Esophagus squamous epithelium (tissue), 5 donors: ENCODE measurements around the gene TANGO6. TPM values are rescaled to one million over a fixed set of nuclear protein-coding genes. Genes with fewer than 3 reads are reported as not detected.

Experiments used
- DNase-seq: peaks from one replicate; lab custom pipeline; 2025; lab: John Stamatoyannopoulos, UW
- H3K27ac ChIP-seq, 4 donors: fragments of 200-600 bp; sonication (generic); one replicate each; pipeline ENCODE4 v1.5.1; 2016 to 2019; ENCODE audit warnings: mild to moderate bottlenecking in 1 of 4
- H3K27me3 ChIP-seq, 4 donors: fragments of 200-600 bp; sonication (generic); 1 replicate in 3 of 4; 2 replicates in 1 of 4; pipeline versions ENCODE4 v1.5.1 to v1.6.0; 2017 to 2021; ENCODE audit warnings: antibody characterized with exemption in 1 of 4
- H3K36me3 ChIP-seq, 3 donors: fragments of 200-600 bp; sonication (generic); one replicate each; pipeline ENCODE4 v1.5.1; 2016 to 2019
- H3K4me1 ChIP-seq, 3 donors: fragments of 200-600 bp; sonication (generic); one replicate each; pipeline ENCODE4 v1.5.1; 2017 to 2019
- H3K4me3 ChIP-seq, 4 donors: fragments of 200-600 bp; sonication (generic); 1 replicate in 3 of 4; 2 replicates in 1 of 4; pipeline ENCODE4 v1.5.1; 2016 to 2019; ENCODE audit warnings: mild to moderate bottlenecking in 2 of 4, moderate library complexity in 1 of 4
- H3K9me3 ChIP-seq, 3 donors: fragments of 200-600 bp; sonication (generic); one replicate each; pipeline ENCODE4 v1.5.1; 2016 to 2019
- CTCF ChIP-seq, 6 experiments: fragments of 450-650 bp in 4 of 6; fragments of 200-600 bp in 2 of 6; sonication (generic) in 2 of 6; IDR thresholded peaks; one replicate each; pipeline ENCODE4 v1.5.1; 2016 to 2019; ENCODE audit warnings: antibody characterized with exemption in 6 of 6, mild to moderate bottlenecking in 4 of 6, moderate library complexity in 4 of 6
- POLR2A ChIP-seq, 4 donors: fragments of 450-650 bp; IDR thresholded peaks; one replicate each; pipeline ENCODE4 v1.6.1; 2017; ENCODE audit warnings: antibody characterized with exemption in 4 of 4, mild to moderate bottlenecking in 4 of 4, moderate library complexity in 3 of 4
- WGBS, 2 donors: methylation state at CpG; one replicate each; pipeline ENCODE4 v1.1.5; 2018; 5-methylcytosine and 5-hydroxymethylcytosine counted together
- intact Hi-C: fragments of 100-400 bp; cut with DNase I; formaldehyde crosslinking; loops from one replicate; pipeline ENCODE4 v1.15.0; 2022
- total RNA-seq, 4 donors: library from RNA; depleted of rRNA; stranded (reverse); fragments of >200 nt; gene quantifications; one replicate each; pipeline ENCODE4 v1.1.0, GENCODE V29; 2016
- donor health status: DM: yes; HTN: yes; CAD: no.

Gene TANGO6
- total RNA-seq, 4 donors from 2014 or later = 5.5 to 15.8 (median 10.1) TPM

- Histone ChIP-seq H3K36me3 (peaks cover 0 to 4% (median 0%) of the 10 kb centered on the region in 3 donors), H3K4me3 (no peak overlapping the region), H3K9me3 (no peaks in the 10 kb centered on the region), H3K27me3 (no peaks in the 10 kb centered on the region), H3K27ac (peak overlapping the region in 3 of 4 donors; percentile 82 to 88 (median 85)), H3K4me1 (peaks cover 3 to 57% (median 11%) of the 10 kb centered on the region in 3 donors)
- intact Hi-C loops = no loop called here
- WGBS, 2 donors = 54 to 64% methylated on average over 3 of the region's 3 CpGs
- TF ChIP-seq CTCF (IDR thresholded peaks at IDR 0.05) (no peak), POLR2A (IDR thresholded peaks at IDR 0.05) (no peak)
- no peak for DNase-seq
Measured at GRCh38 chr16:69071036-69071435, 227.7 kb downstream of the TANGO6 start.

- TF ChIP-seq POLR2A (IDR thresholded peaks at IDR 0.05) (no peak), CTCF (IDR thresholded peaks at IDR 0.05) (no peak)
- intact Hi-C loops = no loop called here
- DNase-seq = no peak
- Histone ChIP-seq H3K9me3 (no peaks in the 10 kb centered on the region), H3K36me3 (peaks cover 0 to 4% (median 0%) of the 10 kb centered on the region in 3 donors), H3K27ac (peak overlapping the region; percentile 72 to 88 (median 84)), H3K4me1 (peaks cover 3 to 68% (median 11%) of the 10 kb centered on the region in 3 donors), H3K4me3 (no peak overlapping the region), H3K27me3 (no peaks in the 10 kb centered on the region)
- WGBS, 2 donors = 45 to 49% methylated on average over 2 of the region's 2 CpGs
Measured at GRCh38 chr16:69072640-69072974, 229.3 kb downstream of the TANGO6 start.

GRCh38 chr16:69073181-69073702 lies 229.9 kb downstream of the TANGO6 start:
- peaks cover 3 to 68% (median 11%) of the 10 kb centered on the region in 3 donors for H3K4me1 ChIP-seq
- no peak overlapping the region for H3K4me3 ChIP-seq
- peak overlapping the region; percentile 57 to 88 (median 84) for H3K27ac ChIP-seq
- WGBS, 2 donors = 46 to 47% methylated on average over 5 to 8 of the region's 10 CpGs
- no peak for DNase-seq
- intact Hi-C loops = no loop called here
- TF ChIP-seq POLR2A (IDR thresholded peaks at IDR 0.05) (no peak), CTCF (IDR thresholded peaks at IDR 0.05) (no peak)
- no peaks in the 10 kb centered on the region for H3K9me3 ChIP-seq
- peaks cover 0 to 4% (median 0%) of the 10 kb centered on the region in 3 donors for H3K36me3 ChIP-seq
- no peaks in the 10 kb centered on the region for H3K27me3 ChIP-seq

- no peaks in the 10 kb centered on the region for H3K27me3 ChIP-seq
- H3K36me3 ChIP-seq = no peaks in the 10 kb centered on the region
- H3K4me3 ChIP-seq = no peak overlapping the region
- peaks cover 3 to 31% (median 5%) of the 10 kb centered on the region in 3 donors for H3K4me1 ChIP-seq
- H3K27ac ChIP-seq = peak overlapping the region in 3 of 4 donors; percentile 63 to 77 (median 68)
- intact Hi-C loops = no loop called here
- no peaks in the 10 kb centered on the region for H3K9me3 ChIP-seq
- WGBS, 2 donors = 47 to 53% methylated on average over 4 of the region's 4 CpGs
- DNase-seq = no peak
- TF ChIP-seq CTCF (IDR thresholded peaks at IDR 0.05) (no peak), POLR2A (IDR thresholded peaks at IDR 0.05) (no peak)
Measured at GRCh38 chr16:69077251-69077650, 233.9 kb downstream of the TANGO6 start.

- Histone ChIP-seq H3K36me3 (peaks cover 0 to under 1% (median 0%) of the 10 kb centered on the region in 3 donors), H3K4me3 (no peak overlapping the region), H3K9me3 (no peaks in the 10 kb centered on the region), H3K27ac (peak overlapping the region in 1 of 4 donors; percentile 68), H3K27me3 (no peaks in the 10 kb centered on the region), H3K4me1 (peaks cover 0 to 23% (median 0%) of the 10 kb centered on the region in 3 donors)
- intact Hi-C loops = no loop called here
- WGBS, 2 donors = 77 to 85% methylated on average over 7 of the region's 7 CpGs
- DNase-seq = no peak
- TF ChIP-seq POLR2A (IDR thresholded peaks at IDR 0.05) (no peak), CTCF (IDR thresholded peaks at IDR 0.05) (no peak)
Measured at GRCh38 chr16:69078073-69078472, 234.7 kb downstream of the TANGO6 start.
